Measurements from ENCODE around the gene FUT8. TPM values are rescaled to one million over a fixed set of nuclear protein-coding genes. Genes with fewer than 3 reads are reported as not detected.

FUT8 gene
- total RNA-seq, 1 experiment from 2014 or later = 42.3 TPM

GRCh38 chr14:65749287-65749686, 336.8 kb downstream of the FUT8 start:
- Histone ChIP-seq H3K9ac (ENCODE audit: low read length) (no peak overlapping the region), H3K4me1 (ENCODE audit: control insufficient read depth in 1 of 2, insufficient read depth in 2 of 2, low read length in 2 of 2) (no peaks in the 10 kb centered on the region), H4K20me1 (ENCODE audit: insufficient read depth) (no peaks in the 10 kb centered on the region), H3K4me2 (ENCODE audit: low read length) (no peak overlapping the region), H2AFZ (ENCODE audit: low read depth, low read length, poor library complexity, severe bottlenecking) (no peak overlapping the region), H3K4me3 (replicated peaks in 1 of 2; ENCODE audit: low read depth in 1 of 2, low read length in 2 of 2) (no peak overlapping the region), H3K36me3 (ENCODE audit: control insufficient read depth in 1 of 2, insufficient read depth in 2 of 2, low read length in 2 of 2) (no peaks in the 10 kb centered on the region), H3K79me2 (ENCODE audit: insufficient read depth, low read length) (no peaks in the 10 kb centered on the region), H3K27me3 (ENCODE audit: insufficient read depth, low read length) (no peaks in the 10 kb centered on the region), H3K9me2 (ENCODE audit: insufficient read depth) (no peaks in the 10 kb centered on the region), H3K9me3 (ENCODE audit: control insufficient read depth in 1 of 2, insufficient read depth in 1 of 2, low read depth in 1 of 2, low read length in 2 of 2) (no peaks in the 10 kb centered on the region), H3K27ac (ENCODE audit: low read depth, low read length) (no peak overlapping the region)
- POLR2A ChIA-PET = interaction anchor here (1.0 kb wide), 1 partner anchor 11 kb away, joined by 3 read pairs; no protein-coding TSS in a partner anchor
- RAD21 ChIA-PET (ENCODE audit: low non-redundant PET in 1 of 2, low total read pairs in 2 of 2, uncharacterized antibody in 2 of 2, unreplicated experiment in 2 of 2) = no interaction called here
- CTCF ChIA-PET = interaction anchor here (1.2 kb wide), 1 partner anchor 75 kb away, joined by 3 read pairs; no protein-coding TSS in a partner anchor
- intact Hi-C loops (cut with micrococcal nuclease) = no loop called here
- TF ChIP-seq, protein P1, sequence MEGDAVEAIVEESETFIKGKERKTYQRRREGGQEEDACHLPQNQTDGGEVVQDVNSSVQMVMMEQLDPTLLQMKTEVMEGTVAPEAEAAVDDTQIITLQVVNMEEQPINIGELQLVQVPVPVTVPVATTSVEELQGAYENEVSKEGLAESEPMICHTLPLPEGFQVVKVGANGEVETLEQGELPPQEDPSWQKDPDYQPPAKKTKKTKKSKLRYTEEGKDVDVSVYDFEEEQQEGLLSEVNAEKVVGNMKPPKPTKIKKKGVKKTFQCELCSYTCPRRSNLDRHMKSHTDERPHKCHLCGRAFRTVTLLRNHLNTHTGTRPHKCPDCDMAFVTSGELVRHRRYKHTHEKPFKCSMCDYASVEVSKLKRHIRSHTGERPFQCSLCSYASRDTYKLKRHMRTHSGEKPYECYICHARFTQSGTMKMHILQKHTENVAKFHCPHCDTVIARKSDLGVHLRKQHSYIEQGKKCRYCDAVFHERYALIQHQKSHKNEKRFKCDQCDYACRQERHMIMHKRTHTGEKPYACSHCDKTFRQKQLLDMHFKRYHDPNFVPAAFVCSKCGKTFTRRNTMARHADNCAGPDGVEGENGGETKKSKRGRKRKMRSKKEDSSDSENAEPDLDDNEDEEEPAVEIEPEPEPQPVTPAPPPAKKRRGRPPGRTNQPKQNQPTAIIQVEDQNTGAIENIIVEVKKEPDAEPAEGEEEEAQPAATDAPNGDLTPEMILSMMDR (IDR thresholded peaks at IDR 0.05 in 2 of 3, conservative IDR thresholded peaks at IDR 0.05 in 1 of 3; ENCODE audit: borderline replicate concordance in 1 of 3, insufficient read depth in 1 of 3, low read depth in 2 of 3, low read length in 2 of 3) = no peak
- no peak for TF ChIP-seq FOSL1 (IDR thresholded peaks at IDR 0.05; ENCODE audit: low read depth)
- no peak for TF ChIP-seq SRF (IDR thresholded peaks at IDR 0.05; ENCODE audit: low read depth)
- TF ChIP-seq EZH2phosphoT487 (IDR thresholded peaks at IDR 0.05; ENCODE audit: borderline replicate concordance) = no peak
- TF ChIP-seq, protein P2, sequence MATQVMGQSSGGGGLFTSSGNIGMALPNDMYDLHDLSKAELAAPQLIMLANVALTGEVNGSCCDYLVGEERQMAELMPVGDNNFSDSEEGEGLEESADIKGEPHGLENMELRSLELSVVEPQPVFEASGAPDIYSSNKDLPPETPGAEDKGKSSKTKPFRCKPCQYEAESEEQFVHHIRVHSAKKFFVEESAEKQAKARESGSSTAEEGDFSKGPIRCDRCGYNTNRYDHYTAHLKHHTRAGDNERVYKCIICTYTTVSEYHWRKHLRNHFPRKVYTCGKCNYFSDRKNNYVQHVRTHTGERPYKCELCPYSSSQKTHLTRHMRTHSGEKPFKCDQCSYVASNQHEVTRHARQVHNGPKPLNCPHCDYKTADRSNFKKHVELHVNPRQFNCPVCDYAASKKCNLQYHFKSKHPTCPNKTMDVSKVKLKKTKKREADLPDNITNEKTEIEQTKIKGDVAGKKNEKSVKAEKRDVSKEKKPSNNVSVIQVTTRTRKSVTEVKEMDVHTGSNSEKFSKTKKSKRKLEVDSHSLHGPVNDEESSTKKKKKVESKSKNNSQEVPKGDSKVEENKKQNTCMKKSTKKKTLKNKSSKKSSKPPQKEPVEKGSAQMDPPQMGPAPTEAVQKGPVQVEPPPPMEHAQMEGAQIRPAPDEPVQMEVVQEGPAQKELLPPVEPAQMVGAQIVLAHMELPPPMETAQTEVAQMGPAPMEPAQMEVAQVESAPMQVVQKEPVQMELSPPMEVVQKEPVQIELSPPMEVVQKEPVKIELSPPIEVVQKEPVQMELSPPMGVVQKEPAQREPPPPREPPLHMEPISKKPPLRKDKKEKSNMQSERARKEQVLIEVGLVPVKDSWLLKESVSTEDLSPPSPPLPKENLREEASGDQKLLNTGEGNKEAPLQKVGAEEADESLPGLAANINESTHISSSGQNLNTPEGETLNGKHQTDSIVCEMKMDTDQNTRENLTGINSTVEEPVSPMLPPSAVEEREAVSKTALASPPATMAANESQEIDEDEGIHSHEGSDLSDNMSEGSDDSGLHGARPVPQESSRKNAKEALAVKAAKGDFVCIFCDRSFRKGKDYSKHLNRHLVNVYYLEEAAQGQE (IDR thresholded peaks at IDR 0.05; ENCODE audit: low read depth) = no peak
- TF ChIP-seq JUND (IDR thresholded peaks at IDR 0.05) = no peak
- no peak for TF ChIP-seq RAD21 (IDR thresholded peaks at IDR 0.05; ENCODE audit: low read depth)
- no peak for DNase-seq (ENCODE audit: low read depth, low spot score)
- no TSS peak for BruUV-seq (replicated peaks)
- no peak for ATAC-seq

Data from HCT116 (cell line).